Natural killer cell (primary cell): Measurements from ENCODE around the gene FGR. TPM values are rescaled to one million over a fixed set of nuclear protein-coding genes. Genes with fewer than 3 reads are reported as not detected.

ENCODE experiments used
- ATAC-seq, 3 donors: fragments of 150-1000 bp in 2 of 3; fragments of 200-7000 bp in 1 of 3; cut with Tn5 transposase; 1 replicate in 1 of 3; 2 replicates in 2 of 3; pipeline ENCODE4 v1.10.0; 2021; ENCODE audit warnings: mild to moderate bottlenecking in 2 of 3, moderate library complexity in 2 of 3
- DNase-seq, 2 donors: peaks; one replicate each; pipeline versions ENCODE4 v3.0.0 to v3.0.0-alpha.2; 2013 to 2021; ENCODE audit warnings: mixed read lengths in 1 of 2
- H3K27ac ChIP-seq: one replicate; pipeline ENCODE4 v1.5.1; 2013; ENCODE audit warnings: mild to moderate bottlenecking, low read length
- H3K27me3 ChIP-seq: one replicate; pipeline ENCODE4 v1.6.1; 2013; ENCODE audit warnings: low read length; ENCODE audit not compliant: control insufficient read depth, insufficient read depth
- H3K36me3 ChIP-seq: one replicate; pipeline ENCODE4 v1.6.1; 2013; ENCODE audit warnings: low read length; ENCODE audit not compliant: control insufficient read depth, insufficient read depth
- H3K4me1 ChIP-seq: one replicate; pipeline ENCODE4 v1.6.1; 2013; ENCODE audit warnings: low read length; ENCODE audit not compliant: control insufficient read depth, insufficient read depth
- H3K4me3 ChIP-seq: one replicate; pipeline ENCODE4 v1.5.1; 2013; ENCODE audit warnings: low read length
- H3K9me3 ChIP-seq: one replicate; pipeline ENCODE4 v1.6.1; 2013; ENCODE audit warnings: low read length; ENCODE audit not compliant: control insufficient read depth, insufficient read depth
- H3K27ac Mint-ChIP-seq, 2 donors: one replicate each; pipeline ENCODE4 v1.8.0; 2022; ENCODE audit warnings: mild to moderate bottlenecking in 2 of 2, mixed read lengths in 2 of 2, moderate library complexity in 1 of 2
- H3K27me3 Mint-ChIP-seq, 2 donors: one replicate each; pipeline ENCODE4 v1.8.0; 2022; ENCODE audit warnings: low read depth in 2 of 2, mixed read lengths in 2 of 2
- H3K36me3 Mint-ChIP-seq: one replicate; pipeline ENCODE4 v1.8.0; 2022; ENCODE audit warnings: mixed read lengths
- H3K4me1 Mint-ChIP-seq, 2 donors: one replicate each; pipeline ENCODE4 v1.8.0; 2022; ENCODE audit warnings: mixed read lengths in 2 of 2
- H3K4me3 Mint-ChIP-seq: one replicate; pipeline ENCODE4 v1.8.0; 2022; ENCODE audit warnings: mild to moderate bottlenecking, moderate library complexity, mixed read lengths
- H3K9me3 Mint-ChIP-seq, 2 donors: one replicate each; pipeline ENCODE4 v1.8.0; 2022; ENCODE audit warnings: mixed read lengths in 2 of 2
- WGBS: methylation state at CpG from one replicate; pipeline ENCODE4 v1.1.7; 2013; ENCODE audit warnings: missing lambda C conversion rate; ENCODE audit not compliant: insufficient coverage; 5-methylcytosine and 5-hydroxymethylcytosine counted together
- intact Hi-C: fragments of 100-400 bp; cut with micrococcal nuclease; formaldehyde crosslinking; loops from one replicate; pipeline ENCODE4 v1.14.2; 2022
- total RNA-seq, 4 donors: library from RNA; stranded (reverse); fragments of 120-200 nt in 1 of 4; gene quantifications; one replicate each; pipeline versions ENCODE4 v1.2.3 to v1.2.4, GENCODE V29; 2013 to 2022
- TF ChIP-seq, protein P1 (sequence below): fragments of 200-600 bp; IDR thresholded peaks from one replicate; pipeline ENCODE4 v1.8.0; 2022; ENCODE audit warnings: antibody characterized with exemption

FGR gene
- total RNA-seq, 3 donors from 2014 or later (not counting 1 experiment from before 2014, with no cell fraction given) = 353 to 452 (median 362) TPM

DNA sequence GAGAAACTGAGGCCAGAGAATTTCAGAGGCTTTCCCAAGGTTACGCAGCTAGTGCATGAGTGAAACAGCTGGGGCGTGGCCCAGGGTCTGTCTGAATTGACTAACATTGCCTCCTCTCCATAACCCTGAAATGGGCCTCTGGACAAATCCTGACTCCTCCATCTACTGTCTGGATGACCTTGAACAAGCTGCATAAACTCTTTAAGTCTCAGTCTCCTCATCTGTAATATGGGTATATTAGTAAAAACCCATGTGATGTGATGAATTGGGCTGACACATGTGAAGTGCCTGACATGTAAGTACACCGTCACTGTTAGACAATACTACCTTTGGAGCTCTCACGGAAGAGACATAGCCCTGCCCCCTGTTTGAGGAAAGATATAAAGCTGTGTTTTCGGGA is 12.3 kb upstream of the FGR start:
- ATAC-seq (no peak), DNase-seq (no peak)
- Mint-ChIP-seq H3K27me3 (no peaks in the 10 kb centered on the region), H3K27ac (no peak overlapping the region), H3K4me3 (no peak overlapping the region), H3K4me1 (peaks cover 25 to 37% of the 10 kb centered on the region in 2 donors), H3K9me3 (no peaks in the 10 kb centered on the region), H3K36me3 (no peaks in the 10 kb centered on the region)
- 100% methylated on average over 5 of the region's 5 CpGs for WGBS
- Histone ChIP-seq H3K4me1 (peaks cover 26% of the 10 kb centered on the region), H3K4me3 (no peak overlapping the region), H3K9me3 (no peaks in the 10 kb centered on the region), H3K27ac (no peak overlapping the region), H3K36me3 (no peaks in the 10 kb centered on the region), H3K27me3 (no peaks in the 10 kb centered on the region)
- intact Hi-C loops = no loop called here
- TF ChIP-seq, protein P1, sequence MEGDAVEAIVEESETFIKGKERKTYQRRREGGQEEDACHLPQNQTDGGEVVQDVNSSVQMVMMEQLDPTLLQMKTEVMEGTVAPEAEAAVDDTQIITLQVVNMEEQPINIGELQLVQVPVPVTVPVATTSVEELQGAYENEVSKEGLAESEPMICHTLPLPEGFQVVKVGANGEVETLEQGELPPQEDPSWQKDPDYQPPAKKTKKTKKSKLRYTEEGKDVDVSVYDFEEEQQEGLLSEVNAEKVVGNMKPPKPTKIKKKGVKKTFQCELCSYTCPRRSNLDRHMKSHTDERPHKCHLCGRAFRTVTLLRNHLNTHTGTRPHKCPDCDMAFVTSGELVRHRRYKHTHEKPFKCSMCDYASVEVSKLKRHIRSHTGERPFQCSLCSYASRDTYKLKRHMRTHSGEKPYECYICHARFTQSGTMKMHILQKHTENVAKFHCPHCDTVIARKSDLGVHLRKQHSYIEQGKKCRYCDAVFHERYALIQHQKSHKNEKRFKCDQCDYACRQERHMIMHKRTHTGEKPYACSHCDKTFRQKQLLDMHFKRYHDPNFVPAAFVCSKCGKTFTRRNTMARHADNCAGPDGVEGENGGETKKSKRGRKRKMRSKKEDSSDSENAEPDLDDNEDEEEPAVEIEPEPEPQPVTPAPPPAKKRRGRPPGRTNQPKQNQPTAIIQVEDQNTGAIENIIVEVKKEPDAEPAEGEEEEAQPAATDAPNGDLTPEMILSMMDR = no peak

DNA sequence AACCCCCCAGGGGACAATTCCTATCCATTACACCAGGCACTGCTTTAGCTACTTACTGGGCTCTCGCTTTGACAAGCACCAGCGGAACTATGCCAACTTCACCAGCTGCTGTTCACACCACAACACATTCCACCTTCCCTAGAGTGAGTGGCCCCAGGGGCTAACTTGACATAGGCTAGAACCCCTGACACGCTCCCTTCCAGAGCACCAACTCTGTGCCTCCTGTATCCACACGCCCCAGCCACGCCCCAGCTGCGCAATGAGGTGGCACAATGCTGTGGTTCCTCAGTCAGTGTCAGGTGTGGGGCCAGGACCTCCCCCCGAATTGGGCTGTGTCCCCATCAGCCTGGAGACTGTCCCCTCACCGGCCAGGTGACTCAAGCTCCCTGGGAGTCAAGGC is 11.7 kb upstream of the FGR start:
- TF ChIP-seq, protein P1 = no peak
- DNase-seq (no peak), ATAC-seq (no peak)
- peaks cover 25 to 37% of the 10 kb centered on the region in 2 donors for H3K4me1 Mint-ChIP-seq
- H3K27me3 Mint-ChIP-seq = no peaks in the 10 kb centered on the region
- Histone ChIP-seq H3K36me3 (no peaks in the 10 kb centered on the region), H3K27ac (no peak overlapping the region), H3K27me3 (no peaks in the 10 kb centered on the region), H3K9me3 (no peaks in the 10 kb centered on the region), H3K4me3 (no peak overlapping the region), H3K4me1 (peaks cover 26% of the 10 kb centered on the region)
- no peaks in the 10 kb centered on the region for H3K36me3 Mint-ChIP-seq
- no peak overlapping the region for H3K4me3 Mint-ChIP-seq
- no peaks in the 10 kb centered on the region for H3K9me3 Mint-ChIP-seq
- intact Hi-C loops = no loop called here
- WGBS = 93% methylated on average over 8 of the region's 8 CpGs
- H3K27ac Mint-ChIP-seq = no peak overlapping the region

DNA sequence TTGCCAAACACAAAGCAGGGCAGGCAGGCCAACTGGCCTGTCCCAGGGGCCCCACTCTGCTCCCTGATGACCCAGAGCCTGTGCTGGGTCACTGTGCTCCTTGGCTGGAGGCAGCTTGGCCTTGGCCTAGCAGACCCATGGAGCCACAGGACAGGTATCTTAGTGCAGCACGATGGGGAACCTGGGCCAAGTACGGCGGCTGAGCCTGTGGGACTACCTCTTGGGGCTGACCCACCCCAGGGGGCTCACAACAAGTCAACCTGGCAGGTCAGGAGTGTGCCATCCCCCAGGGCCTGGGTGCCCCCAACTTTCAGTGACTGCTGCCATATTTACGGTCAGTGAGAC is 10.1 kb upstream of the FGR start:
- Histone ChIP-seq H3K27ac (no peak overlapping the region), H3K36me3 (no peaks in the 10 kb centered on the region), H3K9me3 (no peaks in the 10 kb centered on the region), H3K4me1 (peaks cover 19% of the 10 kb centered on the region), H3K4me3 (no peak overlapping the region), H3K27me3 (no peaks in the 10 kb centered on the region)
- Mint-ChIP-seq H3K4me1 (peaks cover 15 to 26% of the 10 kb centered on the region in 2 donors), H3K36me3 (no peaks in the 10 kb centered on the region), H3K27ac (peak overlapping the region in 1 of 2 donors; percentile 80), H3K4me3 (no peak overlapping the region), H3K27me3 (no peaks in the 10 kb centered on the region), H3K9me3 (no peaks in the 10 kb centered on the region)
- TF ChIP-seq, protein P1 = no peak
- intact Hi-C loops = no loop called here
- ATAC-seq = no peak
- DNase-seq = no peak
- over 99% methylated on average over 4 of the region's 4 CpGs for WGBS

DNA sequence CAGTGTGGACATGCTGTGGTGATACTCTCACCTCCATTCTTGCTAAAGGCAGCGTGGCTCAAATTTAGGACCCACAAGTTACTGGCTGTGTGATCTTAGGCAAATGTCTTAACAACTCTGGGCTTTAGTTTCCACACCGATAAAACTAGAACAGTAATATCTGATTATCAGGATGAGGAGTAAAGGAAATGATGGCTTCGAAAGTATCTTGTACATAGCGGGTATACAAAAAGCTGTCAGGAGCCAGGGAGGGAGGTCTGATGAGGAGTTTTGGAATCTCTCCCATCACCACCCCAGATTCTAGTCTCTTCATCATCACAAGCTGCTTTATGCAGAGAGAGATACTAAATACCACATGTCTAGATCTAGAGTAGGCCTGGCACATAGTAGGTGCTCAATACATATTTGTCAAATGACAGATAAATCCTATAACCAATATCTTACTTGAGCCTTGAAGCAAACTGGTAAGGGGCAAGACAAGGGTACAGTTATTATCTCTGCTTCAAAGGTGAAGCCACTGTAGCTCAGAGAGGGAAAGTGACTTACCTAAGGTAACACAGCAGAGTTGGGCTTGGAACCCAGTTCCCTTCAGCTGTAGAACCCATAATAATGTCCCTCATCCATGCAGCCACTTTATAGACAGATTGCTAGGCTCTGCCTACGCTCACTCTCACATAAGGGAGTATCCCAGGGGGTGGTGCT is 9.5 kb upstream of the FGR start:
- TF ChIP-seq, protein P1 = no peak

More for the DNA sequence above, 9.5 kb upstream of the FGR start:
- peak overlapping the region; percentile 53 for H3K27ac ChIP-seq
- ATAC-seq (no peak), DNase-seq (no peak)
- H3K9me3 Mint-ChIP-seq = no peaks in the 10 kb centered on the region
- no peak overlapping the region for H3K4me3 ChIP-seq
- no peaks in the 10 kb centered on the region for H3K9me3 ChIP-seq
- no peak overlapping the region for H3K4me3 Mint-ChIP-seq
- no peaks in the 10 kb centered on the region for H3K36me3 Mint-ChIP-seq
- no peaks in the 10 kb centered on the region for H3K27me3 ChIP-seq
- peaks cover 18% of the 10 kb centered on the region for H3K4me1 ChIP-seq
- H3K27ac Mint-ChIP-seq = peak overlapping the region; percentile 76 to 80
- H3K36me3 ChIP-seq = no peaks in the 10 kb centered on the region
- peaks cover 13 to 26% of the 10 kb centered on the region in 2 donors for H3K4me1 Mint-ChIP-seq
- H3K27me3 Mint-ChIP-seq = no peaks in the 10 kb centered on the region
- intact Hi-C loops = loop anchor here (1.0 kb wide), 2 partner anchors 15 to 19 kb away; no protein-coding TSS in a partner anchor
- WGBS = 97% methylated on average over 3 of the region's 5 CpGs
